Measurements from ENCODE around the gene BPIFB1. TPM values are rescaled to one million over a fixed set of nuclear protein-coding genes. Genes with fewer than 3 reads are reported as not detected.

The BPIFB1 gene
- total and polyA plus RNA-seq, 2 of the 8 experiments (the other 6 are each of a cell fraction or from before 2014, with no cell fraction given) = not detected

- TF ChIP-seq CHD7 (IDR thresholded peaks at IDR 0.05; ENCODE audit: insufficient replicate concordance, low read length) = no peak
- no peak for TF ChIP-seq TAF1 (IDR thresholded peaks at IDR 0.05; ENCODE audit: low read depth, low read length)
- no peak for TF ChIP-seq SP4 (IDR thresholded peaks at IDR 0.05; ENCODE audit: low read length)
- no peak for TF ChIP-seq CHD2 (IDR thresholded peaks at IDR 0.05; ENCODE audit: low read length)
Observed at GRCh38 chr20:33325350-33325749, 42.3 kb downstream of the BPIFB1 start (continued).

Measured in H1 (cell line).